ENCODE data around the gene CCDC171.

DNA sequence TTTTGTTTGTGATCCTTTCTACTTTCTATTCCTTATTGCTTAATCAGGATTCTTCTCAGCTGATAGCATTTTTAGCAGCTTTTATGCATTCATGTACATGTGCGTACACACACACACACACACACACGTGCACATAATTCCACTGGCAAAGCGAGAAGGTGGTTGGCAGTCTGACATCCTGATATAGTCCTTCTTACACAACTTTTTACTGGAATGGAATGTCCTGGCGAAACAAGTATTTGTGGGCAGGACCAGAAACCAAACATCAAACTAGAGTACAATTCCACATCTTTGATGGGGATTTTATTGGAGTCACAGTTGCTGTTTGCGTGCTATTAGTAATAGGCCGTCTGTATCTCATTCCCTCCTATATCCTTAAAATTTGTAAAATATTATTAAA is 356.5 kb downstream of the CCDC171 start:
- TF ChIP-seq, protein P1, sequence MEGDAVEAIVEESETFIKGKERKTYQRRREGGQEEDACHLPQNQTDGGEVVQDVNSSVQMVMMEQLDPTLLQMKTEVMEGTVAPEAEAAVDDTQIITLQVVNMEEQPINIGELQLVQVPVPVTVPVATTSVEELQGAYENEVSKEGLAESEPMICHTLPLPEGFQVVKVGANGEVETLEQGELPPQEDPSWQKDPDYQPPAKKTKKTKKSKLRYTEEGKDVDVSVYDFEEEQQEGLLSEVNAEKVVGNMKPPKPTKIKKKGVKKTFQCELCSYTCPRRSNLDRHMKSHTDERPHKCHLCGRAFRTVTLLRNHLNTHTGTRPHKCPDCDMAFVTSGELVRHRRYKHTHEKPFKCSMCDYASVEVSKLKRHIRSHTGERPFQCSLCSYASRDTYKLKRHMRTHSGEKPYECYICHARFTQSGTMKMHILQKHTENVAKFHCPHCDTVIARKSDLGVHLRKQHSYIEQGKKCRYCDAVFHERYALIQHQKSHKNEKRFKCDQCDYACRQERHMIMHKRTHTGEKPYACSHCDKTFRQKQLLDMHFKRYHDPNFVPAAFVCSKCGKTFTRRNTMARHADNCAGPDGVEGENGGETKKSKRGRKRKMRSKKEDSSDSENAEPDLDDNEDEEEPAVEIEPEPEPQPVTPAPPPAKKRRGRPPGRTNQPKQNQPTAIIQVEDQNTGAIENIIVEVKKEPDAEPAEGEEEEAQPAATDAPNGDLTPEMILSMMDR (IDR thresholded peaks at IDR 0.05): no peak
- TF ChIP-seq POLR2A (IDR thresholded peaks at IDR 0.05): no peak

All from Peyer's patch (tissue), 4 donors.